ACC112 (cell line): Measurements from ENCODE around the gene SPOCK1.

Experiments
- H2AFZ ChIP-seq: fragments of 200-600 bp; sonication (generic); one replicate; pipeline ENCODE4 v1.6.0; 2017; ENCODE audit warnings: antibody characterized with exemption, low read length; ENCODE audit not compliant: unreplicated experiment
- H3K27ac ChIP-seq: fragments of 200-600 bp; sonication (generic); 2 replicates; pipeline ENCODE4 v1.5.1; 2014; ENCODE audit warnings: low read depth, mild to moderate bottlenecking, antibody characterized with exemption, low read length, moderate library complexity
- H3K27me3 ChIP-seq: fragments of 200-600 bp; sonication (generic); 2 replicates; pipeline ENCODE4 v1.6.1; 2014; ENCODE audit warnings: mild to moderate bottlenecking, antibody characterized with exemption, low read length, moderate library complexity, mixed read lengths; ENCODE audit not compliant: insufficient read depth
- H3K36me3 ChIP-seq: fragments of 200-600 bp; sonication (generic); 2 replicates; pipeline ENCODE4 v1.6.1; 2016; ENCODE audit warnings: mild to moderate bottlenecking, antibody characterized with exemption, low read length, moderate library complexity, mixed read lengths; ENCODE audit not compliant: insufficient read depth
- H3K4me1 ChIP-seq: fragments of 200-600 bp; sonication (generic); one replicate; pipeline ENCODE4 v1.6.1; 2016; ENCODE audit warnings: low read length, mixed read lengths; ENCODE audit not compliant: insufficient read depth, unreplicated experiment, control insufficient read depth
- H3K4me3 ChIP-seq: fragments of 200-600 bp; sonication (generic); 2 replicates; pipeline ENCODE4 v1.5.1; 2014; ENCODE audit warnings: mild to moderate bottlenecking, low read depth, low read length
- H3K79me2 ChIP-seq: fragments of 200-600 bp; sonication (generic); one replicate; pipeline ENCODE4 v1.6.0; 2016; ENCODE audit warnings: low read length; ENCODE audit not compliant: control insufficient read depth, unreplicated experiment, insufficient read depth

SPOCK1 gene

DNA sequence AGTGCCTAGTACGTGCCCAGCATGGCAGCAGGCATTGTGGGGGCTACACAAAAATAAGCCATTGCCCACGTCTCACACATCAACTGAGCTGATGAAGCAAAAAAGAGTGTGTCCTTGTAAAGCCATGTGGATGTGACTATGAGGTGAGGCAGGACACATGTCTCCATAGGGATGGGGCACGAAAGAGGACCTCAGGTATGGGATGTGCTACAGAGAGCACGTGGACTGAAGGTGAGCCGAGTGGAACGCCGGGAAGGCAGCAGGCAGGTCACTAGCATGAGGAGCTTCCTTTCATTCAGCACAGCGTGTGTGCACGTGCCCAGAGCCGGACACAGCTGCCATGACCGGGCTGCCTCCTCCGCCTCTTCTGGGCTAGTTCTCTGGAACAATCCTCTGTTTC is 429.8 kb downstream of the SPOCK1 start:
- Histone ChIP-seq H3K27me3 (no peaks in the 10 kb centered on the region), H3K4me1 (peaks cover 25% of the 10 kb centered on the region), H3K4me3 (no peak overlapping the region), H3K27ac (no peak overlapping the region), H3K36me3 (no peaks in the 10 kb centered on the region), H2AFZ (no peak overlapping the region), H3K79me2 (no peaks in the 10 kb centered on the region)

DNA sequence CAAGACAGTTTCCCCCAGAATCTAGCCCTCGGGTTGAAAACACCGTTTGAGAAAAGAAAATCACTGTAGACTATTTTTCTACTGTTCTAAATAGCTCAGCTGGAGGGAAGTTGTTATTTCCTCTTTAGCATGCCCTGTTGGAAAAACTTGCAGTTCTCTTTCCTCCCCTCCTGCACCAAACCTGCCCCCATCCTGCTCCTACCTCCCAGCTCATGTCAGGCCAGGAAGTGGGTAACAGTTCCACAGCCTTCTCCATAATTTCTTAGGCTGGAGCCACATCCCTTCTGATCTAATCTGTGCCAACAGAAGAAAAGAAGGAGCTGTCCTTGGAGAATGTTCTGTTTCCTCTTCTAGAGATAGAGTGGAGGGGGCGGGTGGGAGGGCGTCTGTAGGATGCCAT is 437.7 kb downstream of the SPOCK1 start:
- H3K4me3 ChIP-seq, result no peak overlapping the region
- no peaks in the 10 kb centered on the region for H3K4me1 ChIP-seq
- no peaks in the 10 kb centered on the region for H3K27me3 ChIP-seq
- H3K79me2 ChIP-seq, result no peaks in the 10 kb centered on the region
- no peak overlapping the region for H2AFZ ChIP-seq
- no peaks in the 10 kb centered on the region for H3K36me3 ChIP-seq
- no peak overlapping the region for H3K27ac ChIP-seq

DNA sequence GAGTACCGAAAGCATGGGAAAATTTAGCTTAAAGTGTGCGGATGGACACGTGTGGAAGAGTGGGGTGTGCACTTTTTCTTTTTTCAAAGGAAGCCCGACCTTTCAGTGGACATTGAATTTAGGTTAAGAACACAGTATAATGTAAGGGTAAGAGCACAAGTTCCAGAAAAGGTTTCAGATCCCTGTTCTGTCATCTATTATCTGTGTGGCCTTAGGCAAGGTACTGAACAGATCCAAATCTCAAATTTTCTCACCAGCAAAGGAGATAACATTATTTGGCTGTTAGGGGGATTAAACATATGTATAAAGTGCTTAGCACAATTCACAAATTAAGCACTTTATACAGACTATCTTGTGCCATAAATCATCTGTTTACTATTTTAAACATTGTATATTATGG is 441.0 kb downstream of the SPOCK1 start:
- Histone ChIP-seq H3K27me3 (no peaks in the 10 kb centered on the region), H3K27ac (no peak overlapping the region), H3K4me1 (no peaks in the 10 kb centered on the region), H3K36me3 (no peaks in the 10 kb centered on the region), H2AFZ (no peak overlapping the region), H3K79me2 (no peaks in the 10 kb centered on the region), H3K4me3 (no peak overlapping the region)

DNA sequence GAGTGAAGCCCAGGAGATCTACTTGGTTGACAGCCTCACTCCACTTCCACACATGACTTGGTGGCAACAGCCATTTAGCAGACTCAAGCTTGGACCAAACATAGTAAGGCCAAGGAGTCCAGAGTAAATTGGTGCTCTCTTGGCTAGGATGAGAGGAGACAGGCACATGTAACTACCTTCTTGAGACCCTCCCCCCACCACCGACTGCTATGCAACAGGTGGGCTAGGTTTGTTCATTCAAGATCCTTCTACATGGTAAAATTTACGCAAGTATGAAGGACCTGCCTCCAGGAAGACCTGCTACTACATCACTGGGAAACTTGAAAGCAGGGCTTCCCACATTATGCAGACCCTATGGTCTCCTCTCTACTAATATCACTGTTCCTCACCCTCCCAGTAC is 442.4 kb downstream of the SPOCK1 start:
- no peaks in the 10 kb centered on the region for H3K4me1 ChIP-seq

DNA sequence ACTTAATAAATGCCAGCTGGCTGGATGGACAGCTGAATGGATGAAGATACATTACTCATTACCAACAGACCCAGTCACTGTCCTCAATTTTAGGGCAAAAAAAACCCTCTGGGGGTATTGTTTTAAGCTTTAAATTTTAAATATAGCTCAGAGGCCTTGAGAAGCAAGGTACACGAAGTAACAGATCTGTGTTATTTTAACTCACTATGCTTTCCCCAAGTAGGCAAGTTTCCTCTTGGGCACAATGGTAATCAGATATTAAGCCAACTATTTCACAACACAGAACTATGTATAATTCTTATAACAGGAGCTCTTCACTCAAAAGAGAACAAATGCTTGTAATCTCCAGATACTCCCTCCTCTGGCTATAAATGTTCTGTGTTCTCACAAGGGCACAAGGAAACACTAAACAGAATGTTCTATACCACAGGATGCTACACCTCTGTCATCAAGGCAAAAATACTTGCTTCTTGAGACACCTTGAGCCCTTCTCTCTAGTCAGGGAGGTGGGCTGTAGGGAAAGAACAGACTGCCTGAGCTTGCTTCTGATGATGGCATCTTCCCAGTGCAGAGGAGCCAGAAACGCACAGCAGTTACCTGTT is 443.8 kb downstream of the SPOCK1 start:
- Histone ChIP-seq H3K27ac (no peak overlapping the region), H3K36me3 (0 out of 2 replicates have a peak, but pooled peaks cover 4% of the 10 kb centered on the region), H3K4me3 (no peak overlapping the region), H3K27me3 (no peaks in the 10 kb centered on the region), H3K4me1 (no peaks in the 10 kb centered on the region), H3K79me2 (no peaks in the 10 kb centered on the region), H2AFZ (no peak overlapping the region)

More for the DNA sequence above, 442.4 kb downstream of the SPOCK1 start:
- Histone ChIP-seq H3K36me3 (no peaks in the 10 kb centered on the region), H2AFZ (no peak overlapping the region), H3K27me3 (no peaks in the 10 kb centered on the region), H3K27ac (no peak overlapping the region), H3K79me2 (no peaks in the 10 kb centered on the region), H3K4me3 (no peak overlapping the region)

DNA sequence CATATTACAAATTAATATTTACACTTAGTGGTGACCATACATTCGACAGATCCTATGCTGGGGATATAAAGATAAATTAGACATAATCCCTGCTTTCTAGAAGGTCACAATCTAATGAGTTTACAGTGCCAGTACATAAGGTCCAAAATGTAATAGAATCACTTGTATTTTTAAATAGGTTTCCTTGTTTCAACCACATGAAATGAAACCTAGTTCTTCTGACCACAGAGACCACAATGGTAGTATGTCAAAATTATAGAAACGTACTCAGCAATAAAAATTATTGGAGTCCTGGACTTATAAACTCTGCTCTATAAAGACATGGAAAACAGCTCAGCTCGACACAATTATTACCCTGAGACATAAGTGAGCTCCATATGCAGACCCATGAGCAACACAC is 444.3 kb downstream of the SPOCK1 start:
- no peak overlapping the region for H2AFZ ChIP-seq

DNA sequence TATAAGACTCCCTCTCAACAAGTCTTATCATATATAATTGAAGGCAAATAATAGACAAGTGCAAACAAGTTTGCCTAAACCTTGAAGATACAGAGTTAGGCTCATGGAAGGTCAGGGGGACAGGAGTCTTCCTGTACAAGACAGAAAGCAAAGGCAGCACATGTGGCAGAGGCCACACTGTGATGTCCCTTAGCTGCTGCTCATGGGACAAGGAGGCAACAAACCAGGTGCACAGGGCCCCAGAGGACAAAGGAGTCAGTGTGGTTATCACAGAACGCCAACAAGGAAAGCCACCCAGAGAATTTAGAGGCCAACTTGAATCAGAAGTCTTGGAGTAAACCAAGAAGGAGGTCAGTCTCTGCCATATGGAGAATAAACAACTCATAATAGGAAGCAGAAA is 444.8 kb downstream of the SPOCK1 start:
- Histone ChIP-seq H3K27ac (no peak overlapping the region), H3K79me2 (no peaks in the 10 kb centered on the region), H2AFZ (no peak overlapping the region), H3K4me3 (no peak overlapping the region), H3K27me3 (no peaks in the 10 kb centered on the region), H3K4me1 (no peaks in the 10 kb centered on the region), H3K36me3 (0 out of 2 replicates have a peak, but pooled peaks cover 4% of the 10 kb centered on the region)

More for the DNA sequence above, 444.3 kb downstream of the SPOCK1 start:
- Histone ChIP-seq H3K36me3 (0 out of 2 replicates have a peak, but pooled peaks cover 4% of the 10 kb centered on the region), H3K4me3 (no peak overlapping the region), H3K4me1 (no peaks in the 10 kb centered on the region), H3K27ac (no peak overlapping the region), H3K79me2 (no peaks in the 10 kb centered on the region), H3K27me3 (no peaks in the 10 kb centered on the region)

DNA sequence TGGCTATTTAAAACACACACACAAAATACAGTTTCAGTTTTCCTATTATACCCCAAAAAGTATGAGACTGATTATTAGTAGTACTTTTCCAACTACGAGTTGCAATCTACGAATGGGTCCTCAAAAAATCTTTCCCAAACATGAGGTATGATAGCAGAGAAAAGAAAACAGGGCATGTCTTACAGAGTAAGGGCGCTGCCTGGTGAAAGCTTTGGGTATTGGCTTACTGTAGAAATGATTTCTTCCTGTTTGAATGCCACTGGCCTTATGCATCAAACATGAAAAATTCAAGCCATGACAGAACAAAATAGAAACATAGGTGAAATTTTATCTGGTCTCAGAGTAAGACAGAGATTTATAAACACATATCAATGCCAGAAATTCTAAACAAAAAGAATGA is 448.0 kb downstream of the SPOCK1 start:
- H3K79me2 ChIP-seq, result no peaks in the 10 kb centered on the region

DNA sequence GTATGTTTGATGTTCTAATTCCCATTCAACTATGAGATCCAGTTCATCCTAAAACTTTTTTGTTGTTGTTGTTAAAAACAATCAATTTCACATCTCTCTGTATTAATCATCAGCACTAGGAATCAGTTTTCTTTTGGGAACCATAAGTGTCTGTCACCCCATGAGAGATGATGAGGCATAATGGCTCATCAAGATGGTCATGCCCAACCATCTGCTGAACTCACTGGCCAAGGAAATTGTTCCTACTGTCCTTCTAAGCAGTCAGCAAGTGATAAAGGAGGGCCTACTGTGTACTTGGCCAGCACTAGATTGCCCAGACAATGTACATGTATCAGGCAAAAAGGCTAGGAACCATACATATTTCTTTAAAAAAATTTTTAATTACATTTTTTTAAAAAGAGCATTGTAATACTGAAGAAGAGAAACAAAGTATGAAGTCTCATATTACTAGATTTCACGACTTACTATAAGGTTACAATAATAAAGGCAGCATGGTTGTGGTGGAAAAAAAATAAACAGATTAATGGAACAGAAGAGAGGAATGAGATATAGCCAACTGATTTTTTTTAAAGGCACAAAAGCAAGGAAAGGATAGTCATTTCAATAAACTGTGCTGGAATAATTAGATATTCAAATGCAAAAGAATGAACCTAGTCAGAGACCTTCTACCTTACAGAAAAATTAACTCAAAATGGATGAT is 458.3 kb downstream of the SPOCK1 start:
- no peaks in the 10 kb centered on the region for H3K27me3 ChIP-seq
- no peaks in the 10 kb centered on the region for H3K36me3 ChIP-seq
- no peak overlapping the region for H3K4me3 ChIP-seq
- no peaks in the 10 kb centered on the region for H3K79me2 ChIP-seq
- H3K27ac ChIP-seq, result no peak overlapping the region; the same call in 1 of the 2 replicates
- H2AFZ ChIP-seq, result no peak overlapping the region
- H3K4me1 ChIP-seq, result no peaks in the 10 kb centered on the region

More for the DNA sequence above, 448.0 kb downstream of the SPOCK1 start:
- no peak overlapping the region for H2AFZ ChIP-seq
- H3K27me3 ChIP-seq, result no peaks in the 10 kb centered on the region
- H3K27ac ChIP-seq, result no peak overlapping the region
- H3K4me3 ChIP-seq, result no peak overlapping the region
- H3K36me3 ChIP-seq, result 0 out of 2 replicates have a peak, but pooled peaks cover 4% of the 10 kb centered on the region
- no peaks in the 10 kb centered on the region for H3K4me1 ChIP-seq

DNA sequence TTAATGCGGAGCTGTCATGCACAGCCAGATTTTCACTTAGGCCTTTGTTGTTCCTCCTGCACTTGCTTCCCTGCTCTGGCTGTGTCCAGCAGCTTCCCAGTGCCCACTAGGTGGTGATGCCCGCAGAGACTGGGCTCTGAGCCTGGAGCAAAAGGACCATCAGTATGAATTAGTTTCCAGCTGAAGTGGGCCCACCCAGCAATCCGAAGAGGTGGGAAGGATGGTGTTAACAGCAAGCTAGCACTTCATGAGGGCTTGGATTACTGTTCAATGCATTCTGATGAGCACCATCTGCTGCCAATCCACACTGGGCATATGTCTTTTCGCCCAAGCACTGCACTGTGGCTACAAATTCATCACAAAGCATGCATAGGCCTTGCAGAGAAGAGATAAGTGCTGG is 459.1 kb downstream of the SPOCK1 start:
- Histone ChIP-seq H3K27me3 (no peaks in the 10 kb centered on the region), H3K4me3 (no peak overlapping the region), H2AFZ (no peak overlapping the region), H3K27ac (no peak overlapping the region), H3K4me1 (peaks cover 5% of the 10 kb centered on the region), H3K36me3 (no peaks in the 10 kb centered on the region), H3K79me2 (no peaks in the 10 kb centered on the region)

DNA sequence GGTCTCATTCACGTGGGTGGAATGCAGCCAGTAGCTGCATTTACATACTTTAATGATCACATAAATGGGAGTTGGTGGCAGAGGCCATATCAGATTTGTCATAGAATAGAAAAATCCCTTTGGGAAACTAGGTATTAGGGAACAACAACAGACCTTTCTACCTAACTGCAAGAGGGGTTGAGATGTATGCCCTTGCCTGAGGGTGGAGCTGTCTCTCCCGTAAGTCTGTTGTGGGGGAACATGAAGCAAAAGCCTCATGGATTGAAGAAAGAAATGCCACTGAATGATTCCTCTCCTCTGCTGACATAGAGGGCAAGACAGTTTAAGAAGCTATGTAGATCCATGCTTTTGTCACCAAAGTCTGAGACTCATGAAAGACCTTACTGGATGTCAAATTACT is 461.3 kb downstream of the SPOCK1 start:
- H3K79me2 ChIP-seq, result no peaks in the 10 kb centered on the region
- no peaks in the 10 kb centered on the region for H3K36me3 ChIP-seq
- no peaks in the 10 kb centered on the region for H3K27me3 ChIP-seq
- no peak overlapping the region for H3K27ac ChIP-seq
- H3K4me3 ChIP-seq, result no peak overlapping the region
- no peak overlapping the region for H2AFZ ChIP-seq
- peaks cover 5% of the 10 kb centered on the region for H3K4me1 ChIP-seq
